ENCODE measurements around the gene PRSS3. TPM values are rescaled to one million over a fixed set of nuclear protein-coding genes. Genes with fewer than 3 reads are reported as not detected.

Gene PRSS3
- total RNA-seq, 2 donors from 2014 or later: not detected

GRCh38 chr9:33750307-33750838 lies 45.0 kb upstream of the PRSS3 start:
- TF ChIP-seq CTCF (conservative IDR thresholded peaks at IDR 0.05): no peak
- no peak overlapping the region for H3K27ac Mint-ChIP-seq
- Histone ChIP-seq H3K9ac (ENCODE audit: extremely low read depth, low read length, poor library complexity, severe bottlenecking) (no peak overlapping the region), H3K27ac (ENCODE audit: low read depth, low read length) (no peak overlapping the region), H3K36me3 (ENCODE audit: control insufficient read depth, insufficient read depth, low read length) (no peaks in the 10 kb centered on the region), H3K27me3 (ENCODE audit: control insufficient read depth, insufficient read depth, low read length, poor library complexity, severe bottlenecking) (peaks cover 43% of the 10 kb centered on the region), H3K4me1 (ENCODE audit: control insufficient read depth, insufficient read depth, low read length) (no peaks in the 10 kb centered on the region), H3K4me3 (ENCODE audit: low read length) (no peak overlapping the region), H3K9me3 (ENCODE audit: control insufficient read depth, low read length) (no peaks in the 10 kb centered on the region)
- no peaks in the 10 kb centered on the region for H3K9me3 Mint-ChIP-seq
- no peaks in the 10 kb centered on the region for H3K4me1 Mint-ChIP-seq
- H3K36me3 Mint-ChIP-seq (ENCODE audit: low read depth): no peaks in the 10 kb centered on the region
- no peak for DNase-seq
- H3K4me3 Mint-ChIP-seq: no peak overlapping the region
- whole genome bisulfite sequencing, 2 experiments (ENCODE audit: insufficient coverage in 1 of 2, insufficient read length in 1 of 2): 40 to 57% methylated on average over 30 to 35 of the region's 35 CpGs
- no peaks in the 10 kb centered on the region for H3K27me3 Mint-ChIP-seq (ENCODE audit: insufficient read depth)

- WGBS, 2 experiments (ENCODE audit: insufficient coverage in 1 of 2, insufficient read length in 1 of 2): 54 to 61% methylated on average over 4 to 31 of the region's 31 CpGs
- Histone ChIP-seq H3K9ac (ENCODE audit: extremely low read depth, low read length, poor library complexity, severe bottlenecking) (no peak overlapping the region), H3K4me3 (ENCODE audit: low read length) (no peak overlapping the region)
Measured at GRCh38 chr9:33750839-33751339, 44.5 kb upstream of the PRSS3 start.

GRCh38 chr9:33751536-33752129 lies 43.7 kb upstream of the PRSS3 start:
- no peak overlapping the region for H3K27ac ChIP-seq (ENCODE audit: low read depth, low read length)
- no peak overlapping the region for H3K4me3 Mint-ChIP-seq
- 86 to 94% methylated on average over 10 to 12 of the region's 12 CpGs for WGBS, 2 experiments (ENCODE audit: insufficient coverage in 1 of 2, insufficient read length in 1 of 2)
- no peaks in the 10 kb centered on the region for H3K9me3 ChIP-seq (ENCODE audit: control insufficient read depth, low read length)
- H3K4me1 Mint-ChIP-seq: no peaks in the 10 kb centered on the region
- DNase-seq: no peak
- H3K27ac Mint-ChIP-seq: no peak overlapping the region
- no peaks in the 10 kb centered on the region for H3K36me3 Mint-ChIP-seq (ENCODE audit: low read depth)
- no peaks in the 10 kb centered on the region for H3K4me1 ChIP-seq (ENCODE audit: control insufficient read depth, insufficient read depth, low read length)
- H3K27me3 Mint-ChIP-seq (ENCODE audit: insufficient read depth): no peaks in the 10 kb centered on the region
- no peaks in the 10 kb centered on the region for H3K36me3 ChIP-seq (ENCODE audit: control insufficient read depth, insufficient read depth, low read length)
- H3K27me3 ChIP-seq (ENCODE audit: control insufficient read depth, insufficient read depth, low read length, poor library complexity, severe bottlenecking): peaks cover 43% of the 10 kb centered on the region
- no peak for TF ChIP-seq CTCF (conservative IDR thresholded peaks at IDR 0.05)
- no peaks in the 10 kb centered on the region for H3K9me3 Mint-ChIP-seq
- H3K4me3 ChIP-seq (ENCODE audit: low read length): no peak overlapping the region
- H3K9ac ChIP-seq (ENCODE audit: extremely low read depth, low read length, poor library complexity, severe bottlenecking): no peak overlapping the region

More at GRCh38 chr9:33750839-33751339, 44.5 kb upstream of the PRSS3 start:
- H3K9me3 Mint-ChIP-seq: no peaks in the 10 kb centered on the region
- no peak overlapping the region for H3K4me3 Mint-ChIP-seq
- H3K27ac ChIP-seq (ENCODE audit: low read depth, low read length): no peak overlapping the region
- no peaks in the 10 kb centered on the region for H3K36me3 ChIP-seq (ENCODE audit: control insufficient read depth, insufficient read depth, low read length)
- DNase-seq: no peak
- no peak for TF ChIP-seq CTCF (conservative IDR thresholded peaks at IDR 0.05)
- H3K27ac Mint-ChIP-seq: no peak overlapping the region
- no peaks in the 10 kb centered on the region for H3K4me1 Mint-ChIP-seq
- H3K9me3 ChIP-seq (ENCODE audit: control insufficient read depth, low read length): no peaks in the 10 kb centered on the region
- no peaks in the 10 kb centered on the region for H3K4me1 ChIP-seq (ENCODE audit: control insufficient read depth, insufficient read depth, low read length)
- H3K27me3 ChIP-seq (ENCODE audit: control insufficient read depth, insufficient read depth, low read length, poor library complexity, severe bottlenecking): peaks cover 43% of the 10 kb centered on the region
- no peaks in the 10 kb centered on the region for H3K36me3 Mint-ChIP-seq (ENCODE audit: low read depth)
- no peaks in the 10 kb centered on the region for H3K27me3 Mint-ChIP-seq (ENCODE audit: insufficient read depth)
